ENCODE results near the gene SUPT6H. TPM values are rescaled to one million over a fixed set of nuclear protein-coding genes. Genes with fewer than 3 reads are reported as not detected.

Gene SUPT6H
- polyA plus RNA-seq, 1 experiment, result 37.1 TPM

GRCh38 chr17:28700278-28700677 is 38.3 kb downstream of the SUPT6H start:
- no peak overlapping the region for H3K4me3 ChIP-seq (ENCODE audit: low read depth, low read length)
- no peaks in the 10 kb centered on the region for H3K27me3 ChIP-seq (ENCODE audit: control insufficient read depth, insufficient read depth, low read length)
- TF ChIP-seq CTCF (IDR thresholded peaks at IDR 0.05; ENCODE audit: insufficient read depth, low read depth, low read length), result no peak
- CTCF ChIA-PET, result interaction anchor here (0.8 kb wide), 1 partner anchor 25 kb away, joined by 3 read pairs; no protein-coding TSS in a partner anchor
- H3K36me3 ChIP-seq (ENCODE audit: control insufficient read depth, insufficient read depth, low read length), result peaks cover 58% of the 10 kb centered on the region
- POLR2A ChIA-PET, result no interaction called here
- DNase-seq (ENCODE audit: low read depth), result no peak

- Histone ChIP-seq H3K27me3 (ENCODE audit: control insufficient read depth, insufficient read depth, low read length) (no peaks in the 10 kb centered on the region), H3K4me3 (ENCODE audit: low read depth, low read length) (no peak overlapping the region), H3K36me3 (ENCODE audit: control insufficient read depth, insufficient read depth, low read length) (peaks cover 53% of the 10 kb centered on the region)
- no peak for DNase-seq (ENCODE audit: low read depth)
- POLR2A ChIA-PET, result no interaction called here
- CTCF ChIA-PET, result interaction anchor here (0.8 to 1.9 kb wide), 2 partner anchors 25 to 26 kb away, joined by 3 to 5 read pairs; no protein-coding TSS in a partner anchor
- TF ChIP-seq CTCF (IDR thresholded peaks at IDR 0.05; ENCODE audit: insufficient read depth, low read depth, low read length), result no peak
Measured at GRCh38 chr17:28700830-28701492, 39.0 kb downstream of the SUPT6H start.

GRCh38 chr17:28702026-28702751 is 40.2 kb downstream of the SUPT6H start:
- no peak for TF ChIP-seq CTCF (IDR thresholded peaks at IDR 0.05; ENCODE audit: insufficient read depth, low read depth, low read length)
- Histone ChIP-seq H3K4me3 (ENCODE audit: low read depth, low read length) (no peak overlapping the region), H3K27me3 (ENCODE audit: control insufficient read depth, insufficient read depth, low read length) (no peaks in the 10 kb centered on the region), H3K36me3 (ENCODE audit: control insufficient read depth, insufficient read depth, low read length) (peaks cover 47% of the 10 kb centered on the region)
- ChIA-PET POLR2A (no interaction called here), CTCF (interaction anchor here (1.1 to 1.9 kb wide), 2 partner anchors 9 to 25 kb away, joined by 4 to 5 read pairs; partner anchors contain the start of gene PROCA1)
- no peak for DNase-seq (ENCODE audit: low read depth)

- Histone ChIP-seq H3K4me3 (ENCODE audit: low read depth, low read length) (no peak overlapping the region), H3K36me3 (ENCODE audit: control insufficient read depth, insufficient read depth, low read length) (peaks cover 41% of the 10 kb centered on the region), H3K27me3 (ENCODE audit: control insufficient read depth, insufficient read depth, low read length) (no peaks in the 10 kb centered on the region)
- ChIA-PET POLR2A (no interaction called here), CTCF (interaction anchor here (1.1 to 1.9 kb wide), 2 partner anchors 9 to 24 kb away, joined by 4 to 5 read pairs; partner anchors contain the start of gene PROCA1)
- no peak for TF ChIP-seq CTCF (IDR thresholded peaks at IDR 0.05; ENCODE audit: insufficient read depth, low read depth, low read length)
- DNase-seq (ENCODE audit: low read depth), result no peak
Measured at GRCh38 chr17:28702752-28703150, 40.7 kb downstream of the SUPT6H start.

GRCh38 chr17:28703552-28704218 is 41.7 kb downstream of the SUPT6H start:
- no peak for TF ChIP-seq CTCF (IDR thresholded peaks at IDR 0.05; ENCODE audit: insufficient read depth, low read depth, low read length)
- H3K36me3 ChIP-seq (ENCODE audit: control insufficient read depth, insufficient read depth, low read length), result peaks cover 34% of the 10 kb centered on the region

More at GRCh38 chr17:28703552-28704218, 41.7 kb downstream of the SUPT6H start:
- POLR2A ChIA-PET, result no interaction called here
- Histone ChIP-seq H3K4me3 (ENCODE audit: low read depth, low read length) (no peak overlapping the region), H3K27me3 (ENCODE audit: control insufficient read depth, insufficient read depth, low read length) (no peaks in the 10 kb centered on the region)
- no peak for DNase-seq (ENCODE audit: low read depth)
- CTCF ChIA-PET, result no interaction called here
